MM.1S (cell line): ENCODE measurements around the gene GRAP.

Source experiments
- EZH2phosphoT487 ChIP-seq: fragments of 300-600 bp; sonication (generic); IDR thresholded peaks from 2 replicates; pipeline ENCODE4 v1.6.1; 2018; ENCODE audit warnings: antibody characterized with exemption, low read length
- TF ChIP-seq, protein P1 (sequence below): fragments of 300-600 bp; sonication (generic); IDR thresholded peaks from 2 replicates; pipeline ENCODE4 v1.5.1; 2016; ENCODE audit warnings: antibody characterized with exemption, low read length, mixed read lengths

DNA sequence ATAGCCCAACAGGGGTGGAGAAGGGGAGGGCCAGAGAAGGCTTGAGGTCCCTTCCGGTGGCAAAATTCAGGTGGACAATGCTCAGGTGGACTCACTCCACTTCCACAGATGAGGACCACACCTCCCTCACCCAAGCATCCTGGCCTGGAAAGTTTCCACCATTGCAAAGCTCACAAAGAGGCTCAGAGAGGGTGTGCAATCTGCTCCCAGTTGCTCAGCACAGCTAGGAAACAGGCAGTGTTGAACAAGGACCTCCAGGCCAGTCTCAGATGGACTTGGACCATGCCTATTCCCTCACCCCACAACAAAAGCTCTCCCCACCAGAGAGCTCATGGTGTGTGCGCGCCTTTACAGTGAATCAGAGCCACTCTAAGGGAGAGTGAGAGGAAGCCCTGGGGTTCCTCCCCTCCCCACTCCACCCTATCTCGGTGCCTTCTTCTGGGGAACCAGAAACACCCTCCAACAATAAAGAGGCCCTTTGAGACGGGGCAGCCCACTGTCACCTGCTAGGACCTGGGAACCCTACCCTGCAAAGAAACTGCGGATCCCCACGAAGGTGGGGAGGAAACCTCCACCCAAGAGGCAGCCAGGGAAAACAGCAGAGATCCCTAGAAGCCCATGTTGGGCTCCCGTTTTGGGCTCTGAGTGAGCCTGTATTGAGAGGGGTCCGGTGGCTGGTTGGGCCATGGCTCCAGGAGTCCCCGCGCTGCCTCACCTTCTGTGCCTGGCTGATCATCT, 43.8 kb downstream of the GRAP start:
- TF ChIP-seq, protein P1, sequence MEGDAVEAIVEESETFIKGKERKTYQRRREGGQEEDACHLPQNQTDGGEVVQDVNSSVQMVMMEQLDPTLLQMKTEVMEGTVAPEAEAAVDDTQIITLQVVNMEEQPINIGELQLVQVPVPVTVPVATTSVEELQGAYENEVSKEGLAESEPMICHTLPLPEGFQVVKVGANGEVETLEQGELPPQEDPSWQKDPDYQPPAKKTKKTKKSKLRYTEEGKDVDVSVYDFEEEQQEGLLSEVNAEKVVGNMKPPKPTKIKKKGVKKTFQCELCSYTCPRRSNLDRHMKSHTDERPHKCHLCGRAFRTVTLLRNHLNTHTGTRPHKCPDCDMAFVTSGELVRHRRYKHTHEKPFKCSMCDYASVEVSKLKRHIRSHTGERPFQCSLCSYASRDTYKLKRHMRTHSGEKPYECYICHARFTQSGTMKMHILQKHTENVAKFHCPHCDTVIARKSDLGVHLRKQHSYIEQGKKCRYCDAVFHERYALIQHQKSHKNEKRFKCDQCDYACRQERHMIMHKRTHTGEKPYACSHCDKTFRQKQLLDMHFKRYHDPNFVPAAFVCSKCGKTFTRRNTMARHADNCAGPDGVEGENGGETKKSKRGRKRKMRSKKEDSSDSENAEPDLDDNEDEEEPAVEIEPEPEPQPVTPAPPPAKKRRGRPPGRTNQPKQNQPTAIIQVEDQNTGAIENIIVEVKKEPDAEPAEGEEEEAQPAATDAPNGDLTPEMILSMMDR: no peak
- TF ChIP-seq EZH2phosphoT487: no peak
